Measurements from ENCODE around the gene RIPK3.
"Not testable (repeated sequence)": the region's sequence is repeated elsewhere in the genome, so short reads cannot be mapped to it uniquely, and the experiment has no call there.

The RIPK3 gene

GRCh38 chr14:24369463-24369862 is 29.7 kb upstream of the RIPK3 start:
- no peak for DNase-seq

GRCh38 chr14:24368562-24369252 is 28.9 kb upstream of the RIPK3 start:
- DNase-seq, result peak; percentile 97 to 98

- DNase-seq, result peak in 1 of 2 experiments; percentile 90
These were observed 28.4 kb upstream of the RIPK3 start for GRCh38 chr14:24368212-24368561.

- peak; percentile 97 to 99 for DNase-seq
These were observed 27.9 kb upstream of the RIPK3 start, which contains the start of gene NFATC4 for GRCh38 chr14:24367514-24368211. TSS of gene NFATC4 (plus strand) at chr14:24368184. CDS start at chr14:24368341, 157 bp downstream.

- peak; percentile 100 for DNase-seq
These were observed 27.1 kb upstream of the RIPK3 start for GRCh38 chr14:24366721-24367513.

- peak in 1 of 2 experiments; percentile 75 for DNase-seq
These were observed 26.6 kb upstream of the RIPK3 start for GRCh38 chr14:24366413-24366720.

GRCh38 chr14:24365600-24366412 is 26.0 kb upstream of the RIPK3 start:
- DNase-seq, result peak; percentile 96 to 98

- DNase-seq, result no peak
These were observed 25.1 kb upstream of the RIPK3 start for GRCh38 chr14:24364841-24365240.

GRCh38 chr14:24363401-24363800 is 23.6 kb upstream of the RIPK3 start:
- DNase-seq, result no peak

- DNase-seq, result no peak
These were observed 22.6 kb upstream of the RIPK3 start for GRCh38 chr14:24362241-24362960.

GRCh38 chr14:24361326-24361725 is 21.5 kb upstream of the RIPK3 start:
- no peak for DNase-seq

GRCh38 chr14:24360281-24360680 is 20.5 kb upstream of the RIPK3 start:
- no peak for DNase-seq

GRCh38 chr14:24356208-24356607 is 16.4 kb upstream of the RIPK3 start:
- DNase-seq, result no peak

- DNase-seq, result no peak
These were observed 15.2 kb upstream of the RIPK3 start for GRCh38 chr14:24355009-24355408.

GRCh38 chr14:24354482-24354825 is 14.7 kb upstream of the RIPK3 start:
- DNase-seq, result not testable (repeated sequence)

GRCh38 chr14:24353559-24354481 is 14.0 kb upstream of the RIPK3 start:
- no peak for DNase-seq

- DNase-seq, result peak; percentile 46 to 84
These were observed 11.7 kb upstream of the RIPK3 start for GRCh38 chr14:24351517-24351916.

GRCh38 chr14:24349742-24350141 is 10.0 kb upstream of the RIPK3 start:
- DNase-seq, result no peak

GRCh38 chr14:24348186-24348585 is 8.4 kb upstream of the RIPK3 start:
- no peak for DNase-seq

GRCh38 chr14:24347134-24347533 is 7.3 kb upstream of the RIPK3 start:
- DNase-seq, result no peak

All from NCI-H524 (cell line).